Stimulated activated CD4-positive, alpha-beta T cell treated with anti-CD3 and anti-CD28 coated beads, Interleukin-2, amount 100 ng/mL, for 24 hours (primary cell): Measurements from ENCODE around the gene ARL2BP.

Experiments used
- DNase-seq, 2 donors: peaks; one replicate each; pipeline ENCODE4 v3.0.0-alpha.2; 2020

ARL2BP gene

DNA sequence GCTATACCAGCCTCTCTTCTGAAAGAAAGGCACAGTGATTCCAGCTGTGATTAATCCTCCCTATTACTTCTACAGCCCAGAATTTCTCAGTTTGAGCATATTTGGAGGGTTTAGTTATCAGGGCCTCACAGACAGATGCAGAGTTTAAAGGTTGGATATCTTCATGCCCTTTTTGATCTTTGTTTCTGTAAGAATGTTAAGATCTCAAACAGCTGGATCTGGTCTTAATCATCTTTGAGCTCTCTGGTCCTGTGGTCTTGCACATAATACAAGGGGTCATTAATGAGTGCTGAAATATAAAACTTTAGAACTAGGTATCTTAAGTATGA lies 9.1 kb upstream of the ARL2BP start:
- DNase-seq, result no peak

GRCh38 chr16:57238682-57239081 lies 6.4 kb upstream of the ARL2BP start:
- no peak for DNase-seq

GRCh38 chr16:57239107-57239506 lies 6.0 kb upstream of the ARL2BP start:
- no peak for DNase-seq

GRCh38 chr16:57240851-57241250 lies 4.2 kb upstream of the ARL2BP start:
- DNase-seq, result no peak

DNA sequence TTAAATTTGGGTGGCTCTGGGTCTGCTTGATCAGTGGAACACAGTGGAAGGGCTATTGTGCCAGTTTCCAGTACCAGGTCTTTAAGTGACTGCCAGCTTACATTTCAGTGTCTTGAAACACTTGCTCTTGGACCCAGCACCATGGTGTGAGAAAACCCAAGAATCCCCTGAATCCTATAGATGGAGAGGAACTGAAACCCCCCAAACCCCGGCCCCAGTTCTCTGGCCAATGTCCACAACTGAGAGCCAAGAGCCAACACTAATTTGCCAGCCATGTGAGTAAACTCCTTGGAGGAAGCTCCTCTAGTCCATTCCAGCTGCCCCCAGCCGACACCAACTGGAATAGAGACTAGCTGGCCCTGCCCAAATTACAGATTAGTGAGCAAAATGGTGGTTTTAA lies 2.4 kb upstream of the ARL2BP start:
- DNase-seq, result no peak

GRCh38 chr16:57244463-57244766 lies 644 bp upstream of the ARL2BP start:
- DNase-seq, result no peak

GRCh38 chr16:57245472-57246113 lies 534 bp downstream of the ARL2BP start:
- DNase-seq, result peak in 1 of 2 donors; percentile 38

DNA sequence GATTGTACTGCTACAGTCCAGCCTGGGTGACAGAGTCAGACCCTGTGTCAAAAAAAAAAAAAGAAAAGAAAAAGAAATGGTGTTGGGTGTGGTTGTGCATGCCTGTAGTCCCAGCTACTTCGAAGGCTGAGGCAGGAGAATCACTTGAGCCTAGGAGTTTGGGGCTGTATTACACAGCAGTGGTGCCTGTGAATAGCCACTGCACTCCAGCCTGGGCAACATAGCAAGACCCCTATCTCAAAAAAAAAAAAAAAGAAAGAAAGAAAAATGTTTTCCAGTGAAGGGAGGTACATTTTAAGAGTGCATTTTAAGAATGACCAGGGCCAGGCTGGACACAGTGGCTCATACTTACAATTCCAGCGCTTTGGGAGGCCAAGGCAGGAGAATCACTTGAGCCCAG lies 6.3 kb downstream of the ARL2BP start:
- DNase-seq, result no peak

DNA sequence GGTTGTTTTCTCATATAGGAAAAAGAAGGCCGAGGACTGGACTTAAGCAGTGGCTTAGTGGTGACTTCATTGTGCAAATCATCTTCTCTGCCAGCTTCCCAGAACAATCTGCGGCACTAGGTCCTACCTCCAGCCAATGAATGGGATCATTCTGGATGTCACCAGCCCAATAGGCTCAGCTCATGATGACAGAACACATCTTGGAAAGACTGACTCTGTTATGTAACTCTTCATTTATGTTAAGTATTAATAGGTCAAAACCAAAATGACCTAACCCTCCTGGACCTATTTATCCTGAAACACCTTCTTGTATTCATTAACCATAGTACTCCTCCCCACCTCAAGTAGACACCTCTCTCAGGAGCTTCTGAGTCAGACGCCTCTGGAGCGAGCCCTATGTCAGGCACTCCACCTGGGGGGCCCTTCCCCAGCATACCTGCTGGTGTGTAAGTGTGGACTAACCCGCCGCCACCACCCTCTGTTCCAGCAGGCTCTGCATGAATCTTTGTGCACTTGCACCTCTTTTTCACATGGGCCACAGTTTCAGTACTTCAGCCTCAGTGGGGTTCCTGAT lies 7.2 kb downstream of the ARL2BP start:
- DNase-seq, result no peak

GRCh38 chr16:57253466-57253865 lies 8.4 kb downstream of the ARL2BP start:
- no peak for DNase-seq

DNA sequence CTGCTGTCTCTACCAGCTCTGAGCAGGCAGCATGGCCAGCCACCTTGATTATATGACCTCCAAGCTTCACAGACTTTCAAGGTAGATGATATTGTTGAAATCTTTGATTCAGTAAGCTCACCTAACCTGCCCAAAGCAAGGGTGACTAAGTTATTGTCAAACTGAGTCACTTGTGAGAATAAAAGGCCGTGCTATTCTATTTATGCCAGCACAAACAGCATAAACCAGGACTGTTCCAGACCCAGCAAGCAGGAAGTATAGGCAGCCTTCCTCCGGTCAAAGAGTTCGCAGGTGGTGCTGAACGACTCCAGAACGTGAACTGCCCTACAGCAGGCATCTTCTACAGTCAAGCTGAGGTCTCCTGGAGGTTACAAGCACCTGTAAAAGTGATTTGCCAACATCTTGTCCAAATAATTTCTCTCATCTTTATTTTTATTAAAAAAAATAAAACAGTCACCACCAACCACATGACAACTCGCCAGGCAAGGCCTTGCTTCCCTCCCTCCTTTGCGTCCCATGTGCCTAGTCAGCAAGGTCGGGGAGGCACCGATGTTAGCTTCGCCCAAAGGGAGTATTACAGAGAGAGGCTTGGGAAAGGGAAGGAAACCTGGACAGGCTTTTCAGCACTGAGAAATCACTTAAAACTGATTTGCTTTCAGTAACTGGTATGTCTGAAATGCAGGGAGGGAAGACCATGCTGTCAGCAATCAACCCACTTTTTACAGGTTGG lies 10.8 kb downstream of the ARL2BP start:
- DNase-seq, result no peak

DNA sequence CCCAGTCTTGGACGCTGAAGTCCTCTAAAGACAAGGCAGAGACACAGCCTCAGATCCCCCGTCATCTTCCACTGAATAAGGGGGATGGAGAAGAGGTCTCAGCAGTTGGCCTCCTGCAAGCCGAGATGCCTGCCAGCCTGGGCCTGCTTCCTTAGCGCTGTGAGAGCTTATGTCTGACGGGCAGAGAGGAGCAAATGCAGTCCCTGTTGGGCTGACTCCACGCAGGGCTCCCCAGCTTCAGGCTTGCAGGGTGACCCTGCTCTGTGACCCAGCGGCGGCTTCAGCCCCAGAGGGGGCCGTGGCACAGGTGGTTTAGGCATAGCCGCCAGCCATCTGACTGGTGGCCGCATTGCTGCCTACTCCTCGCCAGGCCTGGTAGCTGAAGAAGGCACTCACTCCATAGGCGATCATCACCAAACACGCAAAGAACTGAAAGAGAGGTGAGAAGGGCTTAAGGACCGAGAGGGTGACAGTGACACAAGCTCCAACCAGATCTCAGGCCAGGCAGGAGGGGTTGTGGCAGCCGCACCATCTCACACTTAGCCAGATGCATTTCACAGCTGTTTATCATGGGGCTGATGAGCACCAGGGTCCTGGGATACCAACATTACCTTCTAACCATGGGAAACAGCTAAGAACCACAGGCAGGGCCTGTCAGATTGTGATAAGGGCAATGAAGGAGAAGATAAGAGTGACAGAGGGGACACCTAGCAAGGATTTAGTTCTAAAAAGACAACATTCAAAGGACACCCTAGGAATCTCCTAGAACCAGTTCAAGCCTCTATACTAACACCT lies 11.7 kb downstream of the ARL2BP start:
- no peak for DNase-seq

- DNase-seq, result no peak
Observed at GRCh38 chr16:57257455-57258070, 12.5 kb downstream of the ARL2BP start.

DNA sequence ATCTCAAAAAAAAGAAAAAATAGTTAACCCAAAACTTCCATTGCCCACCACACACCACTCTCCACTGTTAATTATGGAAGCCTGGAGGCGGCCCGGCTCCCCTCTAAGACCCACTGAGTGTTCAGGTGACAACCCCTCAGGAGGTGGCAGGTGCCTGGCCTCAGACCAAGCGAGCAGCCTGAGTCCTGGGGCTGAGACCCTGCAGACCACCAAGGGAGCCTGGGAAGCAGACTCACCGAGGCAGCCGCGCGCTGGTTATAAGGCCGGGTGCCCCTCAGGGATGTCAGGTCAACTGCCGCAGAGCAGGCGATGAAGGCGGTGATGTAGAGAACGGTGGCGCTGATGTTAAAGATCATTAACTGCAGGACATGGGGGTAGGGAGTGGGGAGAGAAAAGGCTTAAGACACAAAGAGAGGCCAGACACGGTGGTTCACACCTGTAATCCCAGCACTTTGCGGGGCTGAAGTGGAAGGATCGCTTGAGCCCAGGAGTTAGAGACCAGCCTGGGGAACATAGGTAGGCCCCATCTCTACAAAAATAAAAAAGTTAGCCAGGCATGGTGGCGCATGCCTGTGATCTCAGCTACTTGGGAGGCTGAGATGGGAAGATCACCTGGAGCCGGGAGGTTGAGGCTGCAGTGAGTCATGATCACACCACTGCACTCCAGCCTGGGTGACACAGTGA lies 13.3 kb downstream of the ARL2BP start:
- no peak for DNase-seq

GRCh38 chr16:57258910-57259475 lies 13.9 kb downstream of the ARL2BP start:
- no peak for DNase-seq

DNA sequence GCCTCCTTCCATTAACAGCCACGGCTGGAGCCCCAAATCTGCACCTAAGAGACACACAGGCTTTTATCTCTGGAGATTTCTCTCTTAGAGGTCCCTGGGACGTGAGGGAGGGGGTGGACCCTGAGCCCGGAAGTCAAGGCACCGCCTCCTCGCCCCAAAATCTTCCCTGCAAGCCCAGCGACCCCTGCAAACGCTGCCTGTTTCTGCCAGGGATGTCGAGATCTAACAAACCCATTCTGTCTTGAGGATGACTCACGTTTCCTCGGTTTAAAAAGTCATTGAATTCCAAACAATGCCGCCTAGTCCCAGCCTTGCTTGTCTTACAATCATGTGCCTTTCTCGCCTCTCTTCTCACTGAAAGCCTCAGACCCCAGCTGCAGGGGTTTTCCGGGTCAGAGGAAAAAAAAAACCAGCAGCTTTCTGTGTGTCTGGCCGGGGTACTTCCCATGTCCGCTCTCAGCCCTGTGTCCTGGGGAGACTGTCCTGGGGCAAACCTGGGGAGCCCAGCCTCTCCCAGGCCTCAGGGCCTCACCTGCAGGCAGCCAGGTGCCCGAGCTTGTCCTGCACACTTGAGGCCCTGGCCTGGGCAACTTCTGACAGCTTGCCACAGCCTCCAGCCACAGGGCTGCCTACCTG lies 15.4 kb downstream of the ARL2BP start:
- DNase-seq, result peak in 1 of 2 donors; percentile 10

DNA sequence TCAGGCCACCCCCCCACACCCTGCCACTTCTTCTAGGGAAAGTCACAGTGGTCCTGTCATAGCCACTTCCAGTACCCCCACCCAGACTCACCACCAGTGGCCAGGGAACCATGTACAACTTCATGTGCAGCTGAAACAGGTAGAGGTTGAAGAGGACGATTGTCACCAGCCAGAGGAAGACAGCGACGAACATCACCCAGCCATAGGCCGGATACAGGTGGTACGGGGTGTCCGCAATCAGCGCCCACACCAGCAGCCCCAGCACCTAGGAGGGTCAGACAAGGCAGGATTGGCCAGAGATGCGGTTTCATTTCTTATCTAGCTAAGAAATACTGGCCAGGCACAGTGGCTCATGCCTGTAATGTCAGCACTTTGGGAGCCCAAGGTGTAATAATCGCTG lies 16.7 kb downstream of the ARL2BP start:
- DNase-seq, result no peak

- DNase-seq, result no peak
Observed at GRCh38 chr16:57262841-57263540, 17.9 kb downstream of the ARL2BP start.

GRCh38 chr16:57263541-57264351 lies 18.7 kb downstream of the ARL2BP start:
- no peak for DNase-seq

DNA sequence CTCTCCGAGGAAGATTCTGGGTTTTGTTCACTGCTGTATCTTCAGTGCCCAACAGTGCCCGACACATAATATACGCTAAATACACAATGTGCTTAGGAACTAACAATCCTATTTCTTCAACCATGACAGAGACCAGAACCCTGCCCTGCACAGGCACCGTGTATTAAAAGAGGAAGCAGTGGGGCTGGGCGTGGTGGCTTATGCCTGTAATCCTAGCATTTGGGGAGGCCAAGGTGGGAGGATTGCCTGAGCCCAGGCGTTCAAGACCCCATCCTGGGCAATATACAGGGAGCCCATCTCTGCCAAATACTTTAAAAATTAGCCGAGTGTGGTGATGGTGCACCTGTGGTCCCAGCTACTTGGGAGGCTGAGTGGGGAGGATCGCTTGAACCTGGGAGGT lies 19.3 kb downstream of the ARL2BP start:
- no peak for DNase-seq
